ENCODE data around the gene PPARG.

The PPARG gene

DNA sequence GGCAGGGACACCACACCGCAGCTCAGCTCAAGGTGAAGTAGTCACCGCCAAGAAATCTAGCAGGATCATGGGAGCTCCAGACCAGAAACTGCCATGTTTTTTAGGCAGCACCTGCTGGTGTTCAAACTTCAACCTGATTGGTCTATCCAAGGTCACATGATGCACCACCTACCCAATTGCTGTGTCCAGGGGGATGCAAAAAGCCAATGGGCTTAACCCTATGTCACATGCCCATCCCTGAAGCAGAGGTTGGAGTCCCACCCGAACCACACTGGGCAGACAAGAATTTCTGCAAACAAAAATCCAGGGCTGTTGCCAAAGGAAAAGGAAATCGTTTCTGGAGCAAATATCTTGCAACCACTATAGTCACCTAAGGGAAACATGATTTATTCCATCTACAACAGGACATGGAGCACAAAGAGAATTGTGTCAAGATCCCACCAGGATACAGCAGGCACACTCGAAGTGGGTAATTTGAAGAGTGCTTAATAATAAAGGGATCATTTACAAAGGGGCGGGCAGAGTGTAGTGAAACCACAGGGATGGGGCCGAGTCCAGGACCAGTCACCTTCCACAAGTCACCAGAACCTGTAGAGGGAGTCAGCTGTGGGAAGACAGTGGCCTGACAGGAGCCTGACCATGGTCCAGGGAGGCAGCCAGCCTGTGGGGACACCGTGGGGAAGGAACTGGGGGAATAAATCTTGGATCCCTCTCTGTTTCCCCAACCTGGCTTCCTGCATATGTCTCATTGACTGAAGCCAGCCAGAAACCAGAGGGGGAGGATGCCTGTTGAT lies 161.2 kb downstream of the PPARG start:
- H3K27ac Mint-ChIP-seq = peak overlapping the region; percentile 71
- no peak overlapping the region for H3K4me3 Mint-ChIP-seq
- peaks cover 5% of the 10 kb centered on the region for H3K9me3 Mint-ChIP-seq
- H3K36me3 Mint-ChIP-seq (ENCODE audit: low read depth) = no peaks in the 10 kb centered on the region
- no peak for DNase-seq
- peaks cover 22% of the 10 kb centered on the region for H3K4me1 Mint-ChIP-seq
- TF ChIP-seq, protein P1, sequence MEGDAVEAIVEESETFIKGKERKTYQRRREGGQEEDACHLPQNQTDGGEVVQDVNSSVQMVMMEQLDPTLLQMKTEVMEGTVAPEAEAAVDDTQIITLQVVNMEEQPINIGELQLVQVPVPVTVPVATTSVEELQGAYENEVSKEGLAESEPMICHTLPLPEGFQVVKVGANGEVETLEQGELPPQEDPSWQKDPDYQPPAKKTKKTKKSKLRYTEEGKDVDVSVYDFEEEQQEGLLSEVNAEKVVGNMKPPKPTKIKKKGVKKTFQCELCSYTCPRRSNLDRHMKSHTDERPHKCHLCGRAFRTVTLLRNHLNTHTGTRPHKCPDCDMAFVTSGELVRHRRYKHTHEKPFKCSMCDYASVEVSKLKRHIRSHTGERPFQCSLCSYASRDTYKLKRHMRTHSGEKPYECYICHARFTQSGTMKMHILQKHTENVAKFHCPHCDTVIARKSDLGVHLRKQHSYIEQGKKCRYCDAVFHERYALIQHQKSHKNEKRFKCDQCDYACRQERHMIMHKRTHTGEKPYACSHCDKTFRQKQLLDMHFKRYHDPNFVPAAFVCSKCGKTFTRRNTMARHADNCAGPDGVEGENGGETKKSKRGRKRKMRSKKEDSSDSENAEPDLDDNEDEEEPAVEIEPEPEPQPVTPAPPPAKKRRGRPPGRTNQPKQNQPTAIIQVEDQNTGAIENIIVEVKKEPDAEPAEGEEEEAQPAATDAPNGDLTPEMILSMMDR (IDR thresholded peaks at IDR 0.05) = no peak
- peaks cover 20% of the 10 kb centered on the region for H3K27me3 Mint-ChIP-seq (ENCODE audit: low read depth, poor library complexity)

DNA sequence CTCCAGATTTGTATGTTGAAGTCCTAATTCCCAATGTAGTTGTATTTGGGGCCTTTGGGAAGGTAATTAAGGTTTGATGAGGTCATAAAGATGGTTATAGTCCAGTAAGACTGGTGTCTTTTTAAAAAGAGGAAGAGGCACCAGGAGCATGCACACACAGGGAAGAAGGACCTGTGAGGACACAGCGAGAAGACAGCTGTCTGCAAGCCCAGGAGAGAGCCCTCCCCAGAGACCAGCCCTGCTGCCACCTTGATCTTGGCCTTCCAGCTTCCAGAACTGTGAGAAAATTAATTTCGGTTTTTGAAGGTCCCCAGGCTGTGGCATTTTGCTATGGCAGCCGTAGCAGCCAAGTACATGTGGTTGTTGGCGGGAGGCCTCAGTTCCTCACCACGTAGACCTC lies 162.6 kb downstream of the PPARG start:
- H3K4me1 Mint-ChIP-seq = peaks cover 11% of the 10 kb centered on the region
- no peak overlapping the region for H3K27ac Mint-ChIP-seq
- H3K27me3 Mint-ChIP-seq (ENCODE audit: low read depth, poor library complexity) = peaks cover 23% of the 10 kb centered on the region

DNA sequence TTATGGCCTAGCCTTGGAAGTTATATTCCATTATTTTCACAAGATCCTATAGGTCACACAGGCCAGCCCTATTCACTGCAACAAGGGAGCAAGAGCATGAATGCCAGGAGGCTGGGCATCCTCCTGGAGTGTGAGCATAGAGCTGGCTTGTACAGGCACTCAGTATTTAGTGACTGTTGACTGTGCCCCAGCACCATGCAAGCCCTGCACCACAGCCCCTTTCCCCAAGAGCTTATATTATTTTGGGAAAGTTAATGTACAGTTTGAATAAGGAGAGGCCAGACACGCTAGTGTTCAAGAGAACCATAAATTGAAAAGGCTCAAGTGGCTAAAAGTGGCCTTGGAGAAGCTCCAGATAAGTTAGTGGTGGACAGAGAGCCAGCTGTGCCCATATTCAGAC lies 163.1 kb downstream of the PPARG start:
- no peak for DNase-seq
- no peaks in the 10 kb centered on the region for H3K36me3 Mint-ChIP-seq (ENCODE audit: low read depth)
- no peak overlapping the region for H3K27ac Mint-ChIP-seq
- H3K27me3 Mint-ChIP-seq (ENCODE audit: low read depth, poor library complexity) = peaks cover 18% of the 10 kb centered on the region
- H3K9me3 Mint-ChIP-seq = peaks cover 5% of the 10 kb centered on the region
- TF ChIP-seq, protein P1 (IDR thresholded peaks at IDR 0.05) = no peak
- H3K4me1 Mint-ChIP-seq = peaks cover 11% of the 10 kb centered on the region
- H3K4me3 Mint-ChIP-seq = no peak overlapping the region

More for the DNA sequence above, 162.6 kb downstream of the PPARG start:
- peaks cover 5% of the 10 kb centered on the region for H3K9me3 Mint-ChIP-seq
- H3K4me3 Mint-ChIP-seq = no peak overlapping the region
- DNase-seq = no peak
- TF ChIP-seq, protein P1 (IDR thresholded peaks at IDR 0.05) = no peak
- no peaks in the 10 kb centered on the region for H3K36me3 Mint-ChIP-seq (ENCODE audit: low read depth)

DNA sequence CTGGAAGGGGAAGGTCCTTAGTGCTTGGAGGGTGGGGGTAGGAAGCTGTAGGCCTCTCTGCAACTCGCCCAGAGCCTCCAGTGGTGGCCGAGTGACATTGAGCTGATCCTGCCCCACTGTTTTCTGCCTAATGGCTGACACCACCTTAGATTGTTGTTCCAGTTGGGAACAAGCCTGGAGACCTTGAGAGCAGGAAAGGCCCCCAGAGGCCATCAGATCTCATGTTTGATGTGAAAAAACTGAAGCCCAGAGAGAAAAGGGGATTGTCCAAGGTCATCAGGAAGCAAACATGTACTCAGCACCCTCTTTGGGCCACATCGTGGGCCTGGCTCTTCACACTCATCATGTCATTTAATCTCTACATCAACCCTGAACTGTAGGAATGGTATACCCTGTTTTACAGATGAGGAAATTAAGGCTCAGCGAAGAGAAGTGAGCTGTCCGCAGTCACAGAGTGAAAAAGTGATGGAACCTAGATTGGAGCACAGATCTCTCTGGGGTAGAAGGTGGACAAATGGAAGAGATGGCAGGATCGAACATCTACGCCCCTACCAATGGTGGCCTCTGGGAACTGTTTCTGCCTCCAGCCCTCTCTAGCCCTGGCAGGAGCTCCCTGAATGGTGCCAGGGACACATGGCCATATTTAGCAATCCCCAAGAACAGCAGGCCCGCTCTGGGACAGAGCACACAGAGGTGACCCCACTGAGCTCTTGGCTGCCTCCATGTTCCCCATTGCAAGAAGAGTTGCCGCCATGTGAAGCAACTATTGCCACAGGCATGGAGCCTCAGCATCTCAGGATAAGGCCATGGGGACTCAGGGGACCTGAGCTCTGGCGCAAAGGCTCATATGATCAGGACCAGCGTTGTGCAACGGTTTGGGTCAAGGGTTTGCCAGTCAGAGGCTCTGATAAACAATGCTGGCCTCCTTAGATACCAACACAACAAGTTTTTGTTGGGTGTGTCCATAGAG lies 163.8 kb downstream of the PPARG start:
- H3K9me3 Mint-ChIP-seq = peaks cover 5% of the 10 kb centered on the region
- no peak overlapping the region for H3K4me3 Mint-ChIP-seq
- no peak for DNase-seq
- H3K27me3 Mint-ChIP-seq (ENCODE audit: low read depth, poor library complexity) = peaks cover 12% of the 10 kb centered on the region
- H3K36me3 Mint-ChIP-seq (ENCODE audit: low read depth) = no peaks in the 10 kb centered on the region
- TF ChIP-seq, protein P1 (IDR thresholded peaks at IDR 0.05) = no peak
- H3K27ac Mint-ChIP-seq = no peak overlapping the region
- H3K4me1 Mint-ChIP-seq = peaks cover 11% of the 10 kb centered on the region

DNA sequence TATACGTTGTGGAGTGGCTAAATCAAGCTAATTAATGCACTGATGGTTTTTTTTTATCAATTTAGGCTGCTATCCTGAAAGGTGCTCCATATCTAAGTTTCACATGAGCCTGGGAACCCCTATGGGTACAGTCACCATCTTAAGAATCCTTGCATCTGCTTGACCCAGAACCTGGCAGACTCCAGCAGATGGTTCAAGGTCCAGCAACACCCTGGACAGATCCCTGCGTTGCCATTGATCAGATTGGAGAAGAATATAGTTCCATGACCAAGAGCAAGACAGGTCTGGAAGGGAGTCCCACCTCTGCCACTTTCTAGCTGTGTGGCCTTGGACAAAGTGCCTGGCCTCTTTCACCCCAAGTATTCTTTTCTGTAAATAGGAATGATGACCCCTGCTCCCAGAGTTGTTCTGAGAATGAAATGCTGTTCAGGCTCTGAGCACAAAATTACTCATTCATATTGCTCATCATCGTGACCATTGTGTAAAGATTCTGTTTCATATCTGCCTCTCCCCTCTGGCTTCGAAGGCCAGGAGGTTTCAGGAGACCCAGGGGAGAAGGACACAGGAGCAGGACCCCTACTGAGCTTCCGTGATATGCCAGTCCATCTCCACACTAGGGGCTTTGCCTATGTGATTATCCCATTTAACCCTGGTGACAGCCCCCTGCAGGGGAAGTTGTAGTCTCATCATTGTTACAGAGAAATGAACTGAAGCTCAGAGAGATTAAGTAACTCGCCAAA lies 165.4 kb downstream of the PPARG start:
- TF ChIP-seq, protein P1 (IDR thresholded peaks at IDR 0.05) = no peak
- Mint-ChIP-seq H3K4me3 (no peak overlapping the region), H3K9me3 (peaks cover 5% of the 10 kb centered on the region), H3K36me3 (ENCODE audit: low read depth) (no peaks in the 10 kb centered on the region), H3K4me1 (peaks cover 11% of the 10 kb centered on the region), H3K27me3 (ENCODE audit: low read depth, poor library complexity) (peaks cover 6% of the 10 kb centered on the region), H3K27ac (no peak overlapping the region)
- no peak for DNase-seq
